K562 (cell line): ENCODE results near the gene SPDYA. TPM values are rescaled to one million over a fixed set of nuclear protein-coding genes. Genes with fewer than 3 reads are reported as not detected.
A peak's percentile ranks its signal among the peaks of the same experiment; 100 is the strongest.

ENCODE experiments used
- ATAC-seq: fragments of 200-7000 bp; cut with Tn5 transposase; 3 replicates; pipeline ENCODE4 v1.9.1; 2020; ENCODE audit warnings: moderate library complexity
- BruUV-seq: library from RNA; stranded (reverse); fragments of 400-500 nt; replicated peaks from 2 replicates; lab custom pipeline; 2021; lab: Mats Ljungman, UMichigan
- CTCF ChIA-PET: fragments of 300-600 bp; formaldehyde crosslinking; extraction: SDS; loops from one replicate; lab custom pipeline; 2021; ENCODE audit warnings: low intra/inter-chr PET ratio; lab: Yijun Ruan, JAX
- POLR2A ChIA-PET: fragments of 300-600, 350-650 bp; sonication (Branson Sonifier 250); formaldehyde crosslinking; extraction: SDS; loops from one replicate; lab custom pipeline; 2021; ENCODE audit warnings: antibody characterized with exemption, inconsistent platforms; lab: Yijun Ruan, JAX
- DNase-seq, 4 experiments: peaks; one replicate each; pipeline versions ENCODE4 v3.0.0 to v3.0.0-alpha.2; 2011 to 2018; ENCODE audit warnings: low spot score in 3 of 4, mixed read lengths in 3 of 4; ENCODE audit errors: extremely low read depth in 1 of 4
- FAIRE-seq: peaks from 2 replicates; lab custom pipeline; 2011; peaks lifted over from hg19 to GRCh38; lab: Jason Lieb, UNC
- H2AFZ ChIP-seq: 2 replicates; pipeline ENCODE4 v1.6.0; 2011; ENCODE audit warnings: low read depth, low read length, control low read depth, inconsistent platforms
- H3K27ac ChIP-seq: fragments of 200-600 bp; 3 replicates; pipeline ENCODE4 v1.8.0; 2011; ENCODE audit warnings: low read depth, mild to moderate bottlenecking, control low read depth, inconsistent platforms, low read length, moderate library complexity, mixed read lengths; ENCODE audit errors: extremely low read depth
- H3K27me3 ChIP-seq, 2 experiments: fragments of 300-600 bp in 1 of 2; 2 replicates in 1 of 2; 3 replicates in 1 of 2; pipeline versions ENCODE4 v1.6.0 to v1.8.0; 2011; ENCODE audit warnings: inconsistent platforms in 2 of 2, low read length in 2 of 2, mild to moderate bottlenecking in 1 of 2, mixed read lengths in 1 of 2, moderate library complexity in 1 of 2; ENCODE audit not compliant: control insufficient read depth in 2 of 2, insufficient read depth in 2 of 2
- H3K36me3 ChIP-seq: fragments of 300-600 bp; 3 replicates; pipeline ENCODE4 v1.8.0; 2011; ENCODE audit warnings: mild to moderate bottlenecking, low read length, inconsistent platforms; ENCODE audit not compliant: control insufficient read depth, insufficient read depth
- H3K4me1 ChIP-seq, 2 experiments: fragments of 200-600 bp in 1 of 2; replicated peaks in 1 of 2; 2 replicates in 1 of 2; 3 replicates in 1 of 2; pipeline versions ENCODE4 v1.5.1 to v1.8.0; 2011; ENCODE audit warnings: inconsistent platforms in 2 of 2, low read length in 2 of 2, mild to moderate bottlenecking in 1 of 2, mixed read lengths in 1 of 2, moderate library complexity in 1 of 2; ENCODE audit not compliant: control insufficient read depth in 2 of 2, insufficient read depth in 2 of 2
- H3K4me2 ChIP-seq: 2 replicates; pipeline ENCODE4 v1.6.1; 2011; ENCODE audit warnings: low read length, control low read depth, inconsistent platforms, mixed read lengths; ENCODE audit not compliant: insufficient read depth
- H3K4me3 ChIP-seq: fragments of 200-600 bp; sonication (generic), shearing (Covaris generic); 2 replicates; pipeline ENCODE4 v1.5.1; 2016; ENCODE audit warnings: control low read depth, inconsistent platforms
- H3K79me2 ChIP-seq: fragments of 200-600 bp; 3 replicates; pipeline ENCODE4 v1.8.0; 2011; ENCODE audit warnings: low read length, inconsistent platforms; ENCODE audit not compliant: control insufficient read depth, insufficient read depth
- H3K9ac ChIP-seq, 2 experiments: 2 replicates each; pipeline versions ENCODE4 v1.6.0 to v1.6.1; 2011; ENCODE audit warnings: low read depth in 2 of 2, low read length in 2 of 2, control low read depth in 1 of 2, inconsistent platforms in 1 of 2, mild to moderate bottlenecking in 1 of 2, mixed read lengths in 1 of 2; ENCODE audit not compliant: insufficient read depth in 1 of 2
- H3K9me1 ChIP-seq: one replicate; pipeline ENCODE4 v1.6.0; 2011; ENCODE audit warnings: inconsistent platforms, mild to moderate bottlenecking, low read length, moderate library complexity; ENCODE audit not compliant: control insufficient read depth, insufficient read depth
- H3K9me3 ChIP-seq: replicated peaks from 2 replicates; pipeline ENCODE4 v1.5.1; 2011; ENCODE audit warnings: low read depth, low read length, inconsistent platforms; ENCODE audit not compliant: control insufficient read depth, insufficient read depth
- H4K20me1 ChIP-seq: replicated peaks from 2 replicates; pipeline ENCODE4 v1.6.1; 2011; ENCODE audit warnings: low read length, inconsistent platforms, mixed read lengths; ENCODE audit not compliant: control insufficient read depth, insufficient read depth
- CHD1 ChIP-seq: fragments of 200-600 bp; sonication (generic); IDR thresholded peaks from one replicate; pipeline ENCODE4 v1.6.1; 2012; ENCODE audit warnings: mild to moderate bottlenecking, moderate library complexity, low read length, inconsistent platforms
- SIN3A ChIP-seq, 2 experiments: fragments of 150-350 bp in 1 of 2; IDR thresholded peaks; 2 replicates each; pipeline ENCODE4 v1.6.1; 2011 to 2016; ENCODE audit warnings: borderline replicate concordance in 2 of 2, low read depth in 2 of 2, low read length in 2 of 2, mild to moderate bottlenecking in 2 of 2, moderate library complexity in 2 of 2; ENCODE audit not compliant: control insufficient read depth in 1 of 2
- WGBS: fragments of 100-300 bp; shearing (Covaris generic); methylation state at CpG from one replicate; pipeline ENCODE4 v1.1.6; 2016; ENCODE audit warnings: low coverage, mixed read lengths; ENCODE audit not compliant: insufficient coverage; ENCODE audit errors: missing lambda C conversion rate; 5-methylcytosine and 5-hydroxymethylcytosine counted together
- in situ Hi-C: fragments of 300-500 bp; cut with MboI; formaldehyde crosslinking; loops from 4 replicates; pipeline ENCODE4 v1.15.0; 2018; ENCODE audit warnings: inconsistent platforms, mixed read lengths
- intact Hi-C: fragments of 100-400 bp; cut with micrococcal nuclease; formaldehyde crosslinking; loops from 2 replicates; pipeline ENCODE4 v1.14.2; 2022
- polyA plus RNA-seq, 8 experiments: library from polyadenylated mRNA; depleted of rRNA in 4 of 8; stranded (reverse) in 5 of 8; unstranded in 3 of 8; fragments of >200 nt; fragmentation: Nextera tagmentation in 2 of 8; fragmentation: Illumina TruSeq in 1 of 8; extraction: Ambion mirVana in 2 of 8; extraction: Trizol in 1 of 8; gene quantifications; 2 replicates each; pipeline versions ENCODE4 v1.2.1 to v1.2.3, GENCODE V29; 2011 to 2014; ENCODE audit warnings: inconsistent platforms in 1 of 8, missing spikeins in 1 of 8
- total RNA-seq, 7 experiments: library from RNA; depleted of rRNA in 6 of 7; stranded (reverse); fragments of >200 nt in 6 of 7; fragmentation: Illumina TruSeq in 2 of 7; extraction: Trizol in 2 of 7; gene quantifications; 2 replicates each; pipeline versions ENCODE4 v1.2.1 to v1.2.3, GENCODE V29; 2011 to 2021; ENCODE audit warnings: low replicate concordance in 1 of 7
- TF ChIP-seq, protein P1 (sequence below), 2 experiments: fragments of 450-650 bp; conservative IDR thresholded peaks; 2 replicates each; pipeline ENCODE4 v1.6.1; 2017; ENCODE audit warnings: mild to moderate bottlenecking in 2 of 2, moderate library complexity in 2 of 2
- TF ChIP-seq, protein P2 (sequence below): fragments of 250-450 bp; sonication (Bioruptor Pico); IDR thresholded peaks from 2 replicates; pipeline ENCODE4 v1.4.0; 2020; ENCODE audit warnings: borderline replicate concordance

Gene SPDYA
- total and polyA plus RNA-seq, 9 of the 15 experiments (the other 6 are each of a cell fraction or from before 2014, with no cell fraction given), result 0.05 to 1.6 (median 0.30) TPM; not detected in 1

DNA sequence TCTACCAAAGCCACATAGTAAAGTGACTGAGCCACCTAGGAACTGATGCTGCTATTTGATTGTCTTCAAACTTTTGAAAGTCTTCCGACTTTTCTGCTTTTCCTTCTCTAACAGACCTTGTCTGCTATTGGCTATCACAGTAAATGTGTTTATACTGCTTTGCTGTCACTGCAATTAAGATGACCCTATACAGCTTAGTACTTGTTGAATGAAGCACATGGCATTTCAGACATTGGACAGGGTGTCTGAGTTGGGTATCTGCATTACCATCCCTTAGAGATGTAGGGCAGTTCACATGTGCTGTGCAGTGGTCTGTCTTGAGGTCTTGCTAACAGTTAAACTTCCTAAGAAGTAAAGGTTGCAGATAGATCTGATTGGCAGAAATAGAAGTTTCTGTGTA lies 87.4 kb downstream of the SPDYA start:
- 33% methylated on average over 1 of the region's 1 CpG for WGBS
- peaks cover 70% of the 10 kb centered on the region for H3K36me3 ChIP-seq
- no peaks in the 10 kb centered on the region for H3K27me3 ChIP-seq
- peaks cover 87% of the 10 kb centered on the region for H3K79me2 ChIP-seq
- H3K4me1 ChIP-seq, result peaks cover 7 to 21% of the 10 kb centered on the region in 2 experiments; a peak in 4 of 5 replicates
- CTCF ChIA-PET, result no interaction called here
- no peak overlapping the region for H3K27ac ChIP-seq
- TF ChIP-seq, protein P1, sequence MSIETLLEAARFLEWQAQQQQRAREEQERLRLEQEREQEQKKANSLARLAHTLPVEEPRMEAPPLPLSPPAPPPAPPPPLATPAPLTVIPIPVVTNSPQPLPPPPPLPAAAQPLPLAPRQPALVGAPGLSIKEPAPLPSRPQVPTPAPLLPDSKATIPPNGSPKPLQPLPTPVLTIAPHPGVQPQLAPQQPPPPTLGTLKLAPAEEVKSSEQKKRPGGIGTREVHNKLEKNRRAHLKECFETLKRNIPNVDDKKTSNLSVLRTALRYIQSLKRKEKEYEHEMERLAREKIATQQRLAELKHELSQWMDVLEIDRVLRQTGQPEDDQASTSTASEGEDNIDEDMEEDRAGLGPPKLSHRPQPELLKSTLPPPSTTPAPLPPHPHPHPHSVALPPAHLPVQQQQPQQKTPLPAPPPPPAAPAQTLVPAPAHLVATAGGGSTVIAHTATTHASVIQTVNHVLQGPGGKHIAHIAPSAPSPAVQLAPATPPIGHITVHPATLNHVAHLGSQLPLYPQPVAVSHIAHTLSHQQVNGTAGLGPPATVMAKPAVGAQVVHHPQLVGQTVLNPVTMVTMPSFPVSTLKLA (conservative IDR thresholded peaks at IDR 0.05), result 0 out of 4 replicates have a peak, but pooled peaks of 1 of the 2 experiments have one; percentile 33
- TF ChIP-seq, protein P2, sequence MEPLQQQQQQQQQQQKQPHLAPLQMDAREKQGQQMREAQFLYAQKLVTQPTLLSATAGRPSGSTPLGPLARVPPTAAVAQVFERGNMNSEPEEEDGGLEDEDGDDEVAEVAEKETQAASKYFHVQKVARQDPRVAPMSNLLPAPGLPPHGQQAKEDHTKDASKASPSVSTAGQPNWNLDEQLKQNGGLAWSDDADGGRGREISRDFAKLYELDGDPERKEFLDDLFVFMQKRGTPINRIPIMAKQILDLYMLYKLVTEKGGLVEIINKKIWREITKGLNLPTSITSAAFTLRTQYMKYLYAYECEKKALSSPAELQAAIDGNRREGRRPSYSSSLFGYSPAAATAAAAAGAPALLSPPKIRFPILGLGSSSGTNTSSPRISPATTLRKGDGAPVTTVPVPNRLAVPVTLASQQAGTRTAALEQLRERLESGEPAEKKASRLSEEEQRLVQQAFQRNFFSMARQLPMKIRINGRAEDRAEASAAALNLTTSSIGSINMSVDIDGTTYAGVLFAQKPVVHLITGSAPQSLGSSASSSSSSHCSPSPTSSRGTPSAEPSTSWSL (CRISPR knock-in tag), result no peak
- peak; percentile 27 for TF ChIP-seq CHD1
- peak in 1 of 2 experiments; percentile 7; a peak in 1 of 4 replicates for TF ChIP-seq SIN3A (IDR thresholded peaks at IDR 0.05; ENCODE audit: borderline replicate concordance in 2 of 2, control insufficient read depth in 1 of 2, low read depth in 2 of 2, low read length in 2 of 2)
- TF ChIP-seq, all 486 proteins: peak for 3
- Histone ChIP-seq H3K9me1 (no peaks in the 10 kb centered on the region), H3K4me2 (peak overlapping the region; percentile 98), H2AFZ (no peak overlapping the region), H3K9me3 (no peaks in the 10 kb centered on the region), H3K9ac (peak overlapping the region in 1 of 2 experiments; percentile 28; a peak in 2 of 4 replicates), H3K4me3 (peak overlapping the region; percentile 94; the same call in 1 of the 2 replicates), H4K20me1 (peaks cover 43% of the 10 kb centered on the region)
- in situ Hi-C loops, result no loop called here
- no peak for ATAC-seq
- peak; percentile 15 for FAIRE-seq
- intact Hi-C loops, result loop anchor here (5.0 kb wide), 1 partner anchor 71 kb away; no protein-coding TSS in a partner anchor
- DNase-seq, result no peak
- no TSS peak for BruUV-seq
- POLR2A ChIA-PET, result interaction anchor here (1.0 kb wide), 1 partner anchor 12 kb away, joined by 4 read pairs; no protein-coding TSS in a partner anchor

Other genes starting within 250 kb of the SPDYA start
- 31.6 and 40.6 TPM in 2 replicates for gene PPP1CB, start 59.0 kb upstream of the SPDYA start, total RNA-seq (2014; rRNA removed)
- gene PPP1CB, start 59.0 kb upstream of the SPDYA start, total RNA-seq (2014; rRNA removed; fragmentation: Illumina TruSeq; extraction: Trizol), result 77.4 and 95.2 TPM in 2 replicates
- gene PPP1CB, start 59.0 kb upstream of the SPDYA start, total RNA-seq (2015; rRNA removed; fragmentation: Illumina TruSeq; extraction: Trizol), result 55.3 and 67.5 TPM in 2 replicates
- gene PPP1CB, start 59.0 kb upstream of the SPDYA start, total RNA-seq (2021), result 113 and 118 TPM in 2 replicates
- gene PPP1CB, start 59.0 kb upstream of the SPDYA start, polyA plus RNA-seq (2011; rRNA removed), result 42.1 and 58.9 TPM in 2 replicates
- 41.5 and 49.0 TPM in 2 replicates for gene PPP1CB, start 59.0 kb upstream of the SPDYA start, polyA plus RNA-seq (2014; fragmentation: Illumina TruSeq; extraction: Trizol)
- gene PPP1CB, start 59.0 kb upstream of the SPDYA start, polyA plus RNA-seq (2014; fragmentation: Nextera tagmentation; extraction: Ambion mirVana), result 100 to 1,000 TPM in 1 of 2 experiments, 10 to 100 TPM in 1; 55.7 to 112 TPM
- gene PPP1CB, start 59.0 kb upstream of the SPDYA start, polyA plus RNA-seq (2014; rRNA removed), result 25.6 and 27.0 TPM in 2 replicates
- gene TRMT61B, start 59.5 kb downstream of the SPDYA start, total RNA-seq (2014; rRNA removed), result 13.7 and 19.2 TPM in 2 replicates
- 27.1 and 28.9 TPM in 2 replicates for gene TRMT61B, start 59.5 kb downstream of the SPDYA start, total RNA-seq (2014; rRNA removed; fragmentation: Illumina TruSeq; extraction: Trizol)
- 22.3 and 22.9 TPM in 2 replicates for gene TRMT61B, start 59.5 kb downstream of the SPDYA start, total RNA-seq (2015; rRNA removed; fragmentation: Illumina TruSeq; extraction: Trizol)
- 17.4 and 20.0 TPM in 2 replicates for gene TRMT61B, start 59.5 kb downstream of the SPDYA start, total RNA-seq (2021)
- gene TRMT61B, start 59.5 kb downstream of the SPDYA start, polyA plus RNA-seq (2011; rRNA removed), result 22.8 and 28.3 TPM in 2 replicates
- 18.8 and 19.5 TPM in 2 replicates for gene TRMT61B, start 59.5 kb downstream of the SPDYA start, polyA plus RNA-seq (2014; fragmentation: Illumina TruSeq; extraction: Trizol)
- gene TRMT61B, start 59.5 kb downstream of the SPDYA start, polyA plus RNA-seq (2014; fragmentation: Nextera tagmentation; extraction: Ambion mirVana), result 10 to 100 TPM; 16.7 to 26.8 TPM
- gene TRMT61B, start 59.5 kb downstream of the SPDYA start, polyA plus RNA-seq (2014; rRNA removed), result 13.2 and 21.4 TPM in 2 replicates
- 105 and 106 TPM in 2 replicates for gene WDR43, start 83.8 kb downstream of the SPDYA start, total RNA-seq (2014; rRNA removed)
- gene WDR43, start 83.8 kb downstream of the SPDYA start, total RNA-seq (2014; rRNA removed; fragmentation: Illumina TruSeq; extraction: Trizol), result 134 and 161 TPM in 2 replicates
- gene WDR43, start 83.8 kb downstream of the SPDYA start, total RNA-seq (2015; rRNA removed; fragmentation: Illumina TruSeq; extraction: Trizol), result 144 and 149 TPM in 2 replicates
- 105 and 107 TPM in 2 replicates for gene WDR43, start 83.8 kb downstream of the SPDYA start, total RNA-seq (2021)
- gene WDR43, start 83.8 kb downstream of the SPDYA start, polyA plus RNA-seq (2011; rRNA removed), result 147 and 197 TPM in 2 replicates
- 77.9 and 83.1 TPM in 2 replicates for gene WDR43, start 83.8 kb downstream of the SPDYA start, polyA plus RNA-seq (2014; fragmentation: Illumina TruSeq; extraction: Trizol)
- gene WDR43, start 83.8 kb downstream of the SPDYA start, polyA plus RNA-seq (2014; fragmentation: Nextera tagmentation; extraction: Ambion mirVana), result 10 to 100 TPM; 34.6 to 39.2 TPM
- gene WDR43, start 83.8 kb downstream of the SPDYA start, polyA plus RNA-seq (2014; rRNA removed), result 53.6 and 58.3 TPM in 2 replicates
- gene TOGARAM2, start 170.5 kb downstream of the SPDYA start, total RNA-seq (2014; rRNA removed), result not detected in 2 replicates
- not detected in 2 replicates for gene TOGARAM2, start 170.5 kb downstream of the SPDYA start, total RNA-seq (2014; rRNA removed; fragmentation: Illumina TruSeq; extraction: Trizol)
- gene TOGARAM2, start 170.5 kb downstream of the SPDYA start, total RNA-seq (2015; rRNA removed; fragmentation: Illumina TruSeq; extraction: Trizol), result not detected in 2 replicates
- not detected in 2 replicates for gene TOGARAM2, start 170.5 kb downstream of the SPDYA start, total RNA-seq (2021)
- gene TOGARAM2, start 170.5 kb downstream of the SPDYA start, polyA plus RNA-seq (2011; rRNA removed), result not detected in 2 replicates
- not detected in 2 replicates for gene TOGARAM2, start 170.5 kb downstream of the SPDYA start, polyA plus RNA-seq (2014; fragmentation: Illumina TruSeq; extraction: Trizol)
- not detected for gene TOGARAM2, start 170.5 kb downstream of the SPDYA start, polyA plus RNA-seq (2014; fragmentation: Nextera tagmentation; extraction: Ambion mirVana)
- not detected in 2 replicates for gene TOGARAM2, start 170.5 kb downstream of the SPDYA start, polyA plus RNA-seq (2014; rRNA removed)